Sciatic nerve (tissue), 2 donors: Measurements from ENCODE around the gene ASB10. TPM values are rescaled to one million over a fixed set of nuclear protein-coding genes. Genes with fewer than 3 reads are reported as not detected.

Experiments
- ATAC-seq: fragments of 200-7000 bp; cut with Tn5 transposase; one replicate; pipeline ENCODE4 v1.9.1; 2020; ENCODE audit warnings: mild to moderate bottlenecking, moderate library complexity
- DNase-seq: peaks from one replicate; pipeline ENCODE4 v3.0.0-alpha.2; 2020; ENCODE audit warnings: low spot score
- intact Hi-C: fragments of 100-400 bp; cut with DNase I; formaldehyde crosslinking; loops from one replicate; pipeline ENCODE4 v1.14.2; 2022
- total RNA-seq: library from RNA; stranded (reverse); fragmentation: NEBNext Ultra II Directional; extraction: Animal tissue kit (Norgen Biotek cat#: 25700); gene quantifications from one replicate; pipeline ENCODE4 v1.2.1, GENCODE V29; 2021
- donor health status: DM: no; HTN: no; CAD: no.
- donor health status: DM: no; HTN: no; CAD: no.

The ASB10 gene
- total RNA-seq, 1 donor from 2014 or later: not detected

GRCh38 chr7:151172273-151173141 is 14.5 kb downstream of the ASB10 start:
- peak; percentile 83 for ATAC-seq
- intact Hi-C loops: loop anchor here (5.0 kb wide), 1 partner anchor 35 kb away; no protein-coding TSS in a partner anchor
- peak; percentile 88 for DNase-seq

DNA sequence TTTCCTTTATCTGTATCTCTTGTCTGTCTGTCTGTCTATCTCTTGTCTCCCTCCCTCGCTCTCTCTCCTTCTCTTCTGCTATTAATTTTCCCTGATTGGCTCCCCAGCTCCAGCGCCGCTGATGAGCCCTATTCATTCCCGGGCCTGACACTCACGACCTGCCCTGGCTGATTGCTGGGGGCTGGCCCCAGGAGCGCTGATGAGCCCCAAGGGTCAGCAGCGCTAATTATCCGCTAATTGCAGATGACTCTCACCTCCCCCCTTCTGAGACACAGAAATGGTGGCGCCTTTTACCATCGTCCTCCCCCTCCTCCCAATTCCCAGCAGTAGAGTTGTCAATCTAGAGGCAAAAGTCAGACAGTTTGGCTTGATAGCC is 18.3 kb downstream of the ASB10 start:
- DNase-seq (peak; percentile 17), ATAC-seq (no peak)
- intact Hi-C loops: no loop called here

DNA sequence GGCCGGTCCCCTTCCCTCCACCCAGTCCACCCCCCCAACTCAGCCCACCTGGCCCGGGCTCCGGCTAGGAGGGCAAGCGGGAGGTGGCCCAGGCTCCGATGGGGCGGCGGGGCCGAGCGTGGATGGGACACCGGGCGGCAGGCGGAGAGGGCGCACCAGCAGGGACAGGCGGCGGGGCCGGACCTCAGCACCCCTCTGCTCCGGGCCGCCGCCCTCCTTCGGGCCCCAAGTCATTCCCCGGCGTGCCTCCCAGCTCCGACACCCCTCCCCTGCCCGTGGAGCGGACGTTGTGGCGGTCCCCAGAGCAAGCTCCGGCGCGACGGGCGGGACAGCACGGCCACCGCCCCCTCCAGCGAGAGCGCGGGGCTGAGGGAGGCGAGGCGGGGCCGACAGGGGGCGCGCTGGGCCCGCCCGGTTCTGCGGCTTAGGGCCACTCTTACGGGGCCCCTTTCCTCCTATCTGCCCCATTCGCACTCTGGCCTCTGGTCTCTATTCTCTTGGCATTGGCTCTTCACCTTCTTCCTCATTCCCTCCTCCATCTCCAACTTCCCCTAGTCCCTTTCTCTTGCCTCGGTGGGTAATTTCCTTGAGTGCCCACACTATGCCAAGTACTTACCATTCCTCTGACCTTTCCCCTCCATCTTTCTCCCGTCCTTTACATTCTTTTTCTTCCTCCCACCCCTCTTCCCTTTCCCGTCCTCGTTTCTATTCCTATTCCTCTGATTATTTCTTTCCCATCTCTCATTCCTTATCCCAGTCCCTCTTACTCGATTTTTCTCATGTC is 18.9 kb downstream of the ASB10 start:
- peak; percentile 52 for DNase-seq
- ATAC-seq: peak; percentile 58
- intact Hi-C loops: no loop called here

DNA sequence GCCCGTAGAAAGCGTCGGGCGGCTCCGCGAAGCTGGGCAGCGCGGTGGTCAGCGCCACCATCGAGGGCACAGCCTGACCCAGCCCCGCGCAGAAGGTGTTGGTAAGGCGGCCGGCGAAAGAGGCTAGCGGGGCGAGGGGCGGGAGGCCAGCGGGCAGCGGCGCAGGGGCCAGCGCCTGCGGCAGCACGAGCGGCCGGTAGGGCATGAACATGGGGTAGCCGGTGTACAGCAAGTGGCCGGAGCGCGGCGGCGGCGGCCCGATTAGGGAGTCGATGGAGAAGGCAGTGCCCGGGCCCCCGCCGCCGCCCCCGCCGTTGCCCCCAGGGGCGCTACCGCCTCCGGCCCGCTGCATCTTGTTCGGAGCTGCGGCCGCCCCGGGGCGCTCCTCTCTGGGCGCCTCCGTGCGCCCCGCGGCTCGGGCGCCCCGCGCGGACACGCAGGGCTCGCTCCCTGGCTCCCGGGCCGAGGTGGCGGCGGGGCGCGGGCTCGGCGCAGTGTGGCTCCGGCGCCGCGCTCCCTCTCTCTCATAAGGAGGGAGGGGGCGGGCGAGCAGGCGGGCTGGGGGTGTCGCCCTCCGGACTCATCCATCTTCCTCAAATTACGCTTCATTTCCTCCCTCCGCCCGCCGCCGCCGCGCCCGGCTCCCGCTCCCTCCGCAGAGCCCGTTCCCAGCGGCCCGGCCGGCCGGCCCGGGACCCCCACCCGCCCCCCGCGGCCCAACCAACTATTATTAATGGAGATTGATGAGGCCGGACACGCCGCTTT is 19.7 kb downstream of the ASB10 start, which contains the start of gene GBX1:
GBX1 (minus strand) TSS at position 498 of the 765 bp plus-strand sequence; CDS start at position 352, 146 bp downstream.
- intact Hi-C loops: no loop called here
- no peak for ATAC-seq
- DNase-seq: peak; percentile 57

GRCh38 chr7:151166629-151167196 is 20.3 kb downstream of the ASB10 start:
- intact Hi-C loops: no loop called here
- DNase-seq (peak; percentile 55), ATAC-seq (no peak)

DNA sequence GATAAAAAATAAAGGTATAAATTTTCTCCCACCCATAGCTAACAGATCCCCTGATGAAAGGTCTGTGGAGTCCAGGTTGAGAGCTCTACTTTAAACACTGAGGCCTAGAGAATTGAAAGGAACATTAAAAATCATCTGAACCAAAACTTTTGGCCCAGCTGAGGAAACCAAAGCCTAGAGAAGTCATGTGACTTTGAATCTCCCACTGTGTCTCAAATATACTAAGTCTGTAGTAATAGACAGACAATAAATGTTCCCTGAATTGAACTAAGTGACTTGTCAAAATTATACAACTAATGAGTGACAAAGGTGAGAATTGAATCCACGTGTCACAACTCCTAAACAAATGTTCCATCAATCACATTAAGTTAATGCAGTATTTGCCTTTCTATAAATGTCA is 25.3 kb downstream of the ASB10 start:
- ATAC-seq: no peak
- DNase-seq: no peak
- intact Hi-C loops: no loop called here

DNA sequence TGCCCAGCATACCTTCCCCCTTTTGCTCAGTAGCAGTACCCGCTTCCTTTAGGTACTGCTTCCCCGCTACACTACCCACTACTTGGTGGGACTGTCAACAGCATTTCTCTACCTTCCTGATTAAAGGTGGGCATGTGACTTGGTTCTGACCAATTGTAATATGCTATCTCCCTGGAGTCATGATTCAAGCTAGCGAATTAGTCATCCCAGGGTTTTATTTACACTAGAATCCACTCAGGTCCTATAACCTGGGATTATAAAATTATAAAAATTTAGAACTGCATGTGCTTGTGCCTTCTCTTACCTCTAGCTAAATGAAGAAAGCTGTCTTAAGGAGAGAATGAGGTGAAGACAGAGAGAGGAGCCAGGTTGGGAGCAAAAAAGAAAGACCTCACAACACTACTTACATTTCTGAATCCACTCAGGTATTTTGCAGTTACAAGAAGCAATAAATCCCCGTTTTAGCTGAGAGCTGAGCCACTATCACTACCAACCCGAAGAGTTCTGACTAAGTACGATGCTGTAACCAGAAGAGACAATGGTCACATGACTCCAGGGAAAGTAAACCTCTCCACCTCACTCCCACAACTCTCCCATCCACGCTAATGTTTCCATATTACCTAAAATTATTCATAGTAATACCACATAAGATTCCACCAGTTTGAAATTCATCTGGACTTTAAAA is 29.3 kb downstream of the ASB10 start:
- ATAC-seq: no peak
- intact Hi-C loops: no loop called here
- no peak for DNase-seq

DNA sequence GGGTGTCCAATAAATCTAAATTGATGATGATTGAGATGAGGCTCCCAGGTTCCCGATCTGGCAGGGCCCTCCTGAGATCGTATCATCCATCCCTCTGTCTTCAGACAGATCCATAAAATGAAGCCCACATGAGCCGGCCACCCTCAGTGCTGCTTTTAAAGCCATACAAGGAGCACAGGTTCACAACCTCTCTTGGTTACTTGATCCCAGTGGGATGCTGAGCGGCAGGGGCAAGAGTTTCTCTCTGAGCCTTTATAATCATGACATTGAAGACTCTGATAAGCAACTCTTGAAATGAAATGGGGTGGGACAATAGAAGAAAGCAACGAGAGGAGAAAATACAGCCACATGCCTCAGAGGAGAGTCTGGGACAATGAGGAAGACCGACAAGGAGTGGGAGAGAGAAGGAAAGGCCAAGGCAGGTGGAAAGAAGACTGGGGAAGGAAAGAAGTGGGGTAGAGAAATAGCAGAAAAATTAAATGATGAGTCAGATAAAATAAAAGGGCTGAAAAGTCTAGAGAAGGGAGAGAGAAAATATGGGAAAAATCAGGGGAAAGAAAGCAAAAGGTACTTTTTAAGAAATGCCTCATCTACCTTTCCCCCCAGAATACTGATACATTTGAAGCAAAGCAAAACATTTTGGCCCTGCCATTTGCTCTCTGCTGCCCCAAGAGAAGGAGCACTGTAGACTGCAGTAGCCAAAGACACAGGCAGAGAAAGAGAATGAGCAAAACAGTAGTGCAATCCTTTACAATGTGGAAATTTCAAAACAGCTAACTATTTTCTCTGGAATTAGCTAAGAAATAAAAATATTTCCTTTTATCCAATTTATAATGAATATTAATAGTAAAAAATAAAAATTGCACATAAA is 34.2 kb downstream of the ASB10 start:
- DNase-seq (peak; percentile 41), ATAC-seq (no peak)
- intact Hi-C loops: no loop called here

DNA sequence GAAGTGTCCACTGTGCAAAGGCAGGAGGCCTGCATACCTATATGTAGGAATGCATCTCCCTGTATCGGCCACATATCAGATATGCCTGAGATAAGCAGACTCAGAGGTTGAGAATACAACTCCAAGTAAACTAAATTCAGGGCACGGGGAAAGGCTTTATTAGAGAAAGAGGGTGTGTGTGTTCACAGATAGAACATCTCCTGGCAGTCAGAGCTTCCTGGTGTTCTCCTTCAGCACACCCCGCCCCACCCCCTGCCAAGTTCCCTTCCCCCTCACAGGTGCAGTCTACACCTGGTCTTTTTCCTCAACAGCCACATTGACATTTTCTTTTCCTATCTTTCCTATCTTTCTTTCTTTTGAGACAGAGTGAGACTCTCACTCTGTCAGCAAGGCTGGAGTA is 36.7 kb downstream of the ASB10 start:
- ATAC-seq (no peak), DNase-seq (peak; percentile 14)
- intact Hi-C loops: no loop called here

GRCh38 chr7:151148319-151149259 is 38.5 kb downstream of the ASB10 start:
- ATAC-seq (no peak), DNase-seq (peak; percentile 46)
- intact Hi-C loops: no loop called here

DNA sequence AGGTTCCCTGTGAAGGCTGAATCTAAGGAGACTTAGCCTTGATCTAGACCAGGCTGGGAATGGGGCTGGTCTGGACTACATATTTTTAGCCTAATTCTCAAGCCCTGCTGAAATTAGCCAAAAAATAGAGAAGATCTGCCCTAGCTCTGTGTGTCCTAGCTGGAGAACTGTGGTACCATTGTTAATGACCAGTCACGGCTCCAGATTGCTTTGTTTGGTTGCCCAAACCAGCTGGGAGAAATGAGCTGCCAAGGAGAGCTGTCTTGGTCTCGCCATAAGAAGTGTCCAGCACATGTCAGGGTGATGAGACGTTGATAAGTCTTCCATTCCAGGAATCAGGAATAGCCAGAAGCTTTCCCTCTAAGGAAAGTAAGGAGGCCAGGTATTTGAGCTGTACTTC is 40.3 kb downstream of the ASB10 start:
- DNase-seq (no peak), ATAC-seq (no peak)
- intact Hi-C loops: no loop called here

GRCh38 chr7:151144387-151144786 is 42.7 kb downstream of the ASB10 start:
- ATAC-seq (no peak), DNase-seq (no peak)
- intact Hi-C loops: no loop called here

- DNase-seq (peak; percentile 45), ATAC-seq (no peak)
- intact Hi-C loops: no loop called here
Measured at GRCh38 chr7:151143261-151144015, 43.6 kb downstream of the ASB10 start.

GRCh38 chr7:151142686-151143040 is 44.4 kb downstream of the ASB10 start:
- DNase-seq: peak; percentile 59

GRCh38 chr7:151141855-151142685 is 45.0 kb downstream of the ASB10 start:
- ATAC-seq (no peak), DNase-seq (peak; percentile 44)
- intact Hi-C loops: no loop called here

More at GRCh38 chr7:151142686-151143040, 44.4 kb downstream of the ASB10 start:
- ATAC-seq: peak; percentile 20
- intact Hi-C loops: no loop called here
